ENCODE results near the gene ENPP5. TPM values are rescaled to one million over a fixed set of nuclear protein-coding genes. Genes with fewer than 3 reads are reported as not detected.
A peak's percentile ranks its signal among the peaks of the same experiment; 100 is the strongest.

ENPP5 gene, protein sequence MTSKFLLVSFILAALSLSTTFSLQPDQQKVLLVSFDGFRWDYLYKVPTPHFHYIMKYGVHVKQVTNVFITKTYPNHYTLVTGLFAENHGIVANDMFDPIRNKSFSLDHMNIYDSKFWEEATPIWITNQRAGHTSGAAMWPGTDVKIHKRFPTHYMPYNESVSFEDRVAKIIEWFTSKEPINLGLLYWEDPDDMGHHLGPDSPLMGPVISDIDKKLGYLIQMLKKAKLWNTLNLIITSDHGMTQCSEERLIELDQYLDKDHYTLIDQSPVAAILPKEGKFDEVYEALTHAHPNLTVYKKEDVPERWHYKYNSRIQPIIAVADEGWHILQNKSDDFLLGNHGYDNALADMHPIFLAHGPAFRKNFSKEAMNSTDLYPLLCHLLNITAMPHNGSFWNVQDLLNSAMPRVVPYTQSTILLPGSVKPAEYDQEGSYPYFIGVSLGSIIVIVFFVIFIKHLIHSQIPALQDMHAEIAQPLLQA
- total RNA-seq (2014; rRNA removed; shearing (Covaris generic); ENCODE audit: low replicate concordance): 0.22 TPM in 1 of 2 replicates, not detected in the other

DNA sequence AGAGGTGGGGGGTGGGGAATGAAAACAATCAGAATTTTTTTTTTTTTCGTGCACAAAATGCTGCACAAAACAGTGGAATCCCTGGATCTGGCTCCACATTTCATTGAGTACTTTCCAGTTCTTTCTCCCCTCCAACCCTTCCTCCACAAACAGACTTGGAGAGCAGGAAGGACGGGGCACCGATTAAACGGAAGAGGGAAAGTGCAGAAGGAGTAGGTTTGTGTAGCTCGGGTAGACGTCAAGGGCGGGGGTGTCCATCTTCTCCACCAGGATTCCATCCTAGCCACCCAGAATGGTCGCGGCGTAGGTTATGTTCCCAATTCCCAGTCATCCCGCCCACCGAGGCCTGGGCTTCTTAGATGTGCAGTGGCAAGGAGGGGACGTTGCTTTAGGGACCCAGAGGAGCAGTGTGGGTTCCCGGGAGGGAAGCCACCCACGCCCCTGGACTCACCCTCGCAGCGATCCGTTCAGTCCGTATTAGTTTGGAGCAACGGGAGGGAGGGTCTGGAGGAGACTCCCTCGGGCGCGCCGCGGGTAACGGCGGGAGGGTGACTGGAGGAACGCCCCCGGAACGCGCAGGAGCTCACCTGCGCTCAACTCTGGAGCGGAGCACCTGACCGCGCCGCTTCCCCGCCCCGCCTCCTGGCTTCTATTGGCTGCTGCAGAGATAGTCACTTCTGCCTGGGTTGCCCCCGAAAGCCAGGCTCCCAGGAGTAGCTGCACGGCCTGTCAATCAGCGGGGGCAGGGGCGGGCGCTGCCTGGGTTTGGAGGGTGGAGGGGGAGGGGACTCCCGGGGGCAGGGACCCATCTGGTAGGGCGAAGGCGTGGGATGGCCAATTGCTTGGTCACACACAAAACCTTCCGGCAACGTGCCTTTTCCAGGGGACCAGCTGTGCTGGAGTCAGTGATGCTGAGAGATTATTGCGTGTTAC is at the start of gene ENPP5:
TSS of gene ENPP5 (minus strand) at position 624 of the 933 bp plus-strand sequence. CDS start 2,718 bp downstream, outside the sequence.
- Histone ChIP-seq H3K36me3 (ENCODE audit: insufficient read depth, low read length) (no peaks in the 10 kb centered on the region), H3K4me2 (ENCODE audit: low read depth, low read length, poor library complexity, severe bottlenecking) (peak within 1 kb of the TSS; percentile 48), H3K27me3 (ENCODE audit: low read length) (no peaks in the 10 kb centered on the region), H3K9ac (ENCODE audit: low read length) (no peak within 1 kb of the TSS), H3K27ac (ENCODE audit: low read length) (no peak within 1 kb of the TSS), H3K79me2 (ENCODE audit: low read length) (no peaks in the 10 kb centered on the region), H3K4me3 (ENCODE audit: low read length) (peak within 1 kb of the TSS; percentile 47; the same call in 1 of the 2 replicates), H3K9me3 (ENCODE audit: low read length) (no peaks in the 10 kb centered on the region), H2AFZ (ENCODE audit: low read length) (no peak within 1 kb of the TSS), H3K4me1 (ENCODE audit: low read length) (peaks cover 3% of the 10 kb centered on the region), H4K20me1 (ENCODE audit: insufficient read depth, low read depth, low read length) (no peaks in the 10 kb centered on the region), H3K9me2 (replicated peaks; ENCODE audit: insufficient read depth, low read length) (no peaks in the 10 kb centered on the region)
- peak; percentile 59 for DNase-seq

DNA sequence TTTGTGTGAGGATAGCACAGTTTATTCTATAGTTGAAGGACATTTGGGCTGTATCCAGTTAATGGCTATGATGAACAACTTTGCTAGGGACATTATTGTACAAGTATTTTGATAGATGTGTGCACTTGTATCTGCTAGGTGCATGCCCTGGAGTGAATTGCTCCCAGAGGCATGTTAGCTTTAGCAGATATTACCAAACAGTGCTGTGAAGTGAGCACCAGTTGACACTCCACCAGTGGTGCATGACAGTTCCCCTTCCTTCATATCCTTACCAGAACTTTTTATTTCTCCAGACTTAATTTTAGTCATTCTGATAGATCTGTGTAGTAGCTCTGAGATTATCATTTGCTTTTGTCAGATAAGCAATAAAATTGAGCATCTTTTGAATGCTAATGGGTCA is 48.9 kb upstream of the ENPP5 start:
- Histone ChIP-seq H3K27me3 (ENCODE audit: low read length) (no peaks in the 10 kb centered on the region), H4K20me1 (ENCODE audit: insufficient read depth, low read depth, low read length) (no peaks in the 10 kb centered on the region), H3K9me2 (replicated peaks; ENCODE audit: insufficient read depth, low read length) (no peaks in the 10 kb centered on the region), H3K36me3 (ENCODE audit: insufficient read depth, low read length) (no peaks in the 10 kb centered on the region), H3K4me2 (ENCODE audit: low read depth, low read length, poor library complexity, severe bottlenecking) (peak overlapping the region; percentile 47), H3K4me1 (ENCODE audit: low read length) (peaks cover 35% of the 10 kb centered on the region), H3K9ac (ENCODE audit: low read length) (no peak overlapping the region), H3K79me2 (ENCODE audit: low read length) (no peaks in the 10 kb centered on the region), H2AFZ (ENCODE audit: low read length) (no peak overlapping the region), H3K27ac (ENCODE audit: low read length) (no peak overlapping the region; the same call in 1 of the 2 replicates), H3K9me3 (ENCODE audit: low read length) (no peaks in the 10 kb centered on the region), H3K4me3 (ENCODE audit: low read length) (no peak overlapping the region)
- peak; percentile 52 for DNase-seq

DNA sequence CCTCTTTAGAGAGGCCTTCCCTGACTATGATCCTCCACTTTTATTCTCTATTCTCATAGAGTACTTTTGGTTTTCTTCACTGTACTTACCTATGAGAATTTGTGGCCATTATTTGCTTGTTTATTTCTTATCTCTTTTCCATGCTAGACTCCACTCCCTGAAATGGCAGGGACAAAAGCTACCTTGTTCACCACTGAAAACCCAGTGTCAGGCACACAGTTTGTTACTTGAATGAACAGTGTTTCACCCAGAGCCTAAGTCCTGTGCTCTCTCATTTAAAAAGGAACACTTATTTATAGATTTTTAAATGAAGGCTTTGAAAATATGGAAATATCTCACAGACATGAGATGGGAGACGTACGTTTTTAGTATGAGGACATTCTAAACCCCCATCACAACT is 47.7 kb upstream of the ENPP5 start:
- no peaks in the 10 kb centered on the region for H3K27me3 ChIP-seq (ENCODE audit: low read length)
- H3K9ac ChIP-seq (ENCODE audit: low read length): no peak overlapping the region
- H3K79me2 ChIP-seq (ENCODE audit: low read length): no peaks in the 10 kb centered on the region
- no peaks in the 10 kb centered on the region for H3K9me3 ChIP-seq (ENCODE audit: low read length)
- no peaks in the 10 kb centered on the region for H3K9me2 ChIP-seq (replicated peaks; ENCODE audit: insufficient read depth, low read length)
- H4K20me1 ChIP-seq (ENCODE audit: insufficient read depth, low read depth, low read length): no peaks in the 10 kb centered on the region
- no peak overlapping the region for H2AFZ ChIP-seq (ENCODE audit: low read length)
- no peak overlapping the region for H3K4me3 ChIP-seq (ENCODE audit: low read length)
- H3K36me3 ChIP-seq (ENCODE audit: insufficient read depth, low read length): no peaks in the 10 kb centered on the region
- H3K4me1 ChIP-seq (ENCODE audit: low read length): peaks cover 35% of the 10 kb centered on the region
- DNase-seq: no peak
- H3K4me2 ChIP-seq (ENCODE audit: low read depth, low read length, poor library complexity, severe bottlenecking): no peak overlapping the region
- no peak overlapping the region for H3K27ac ChIP-seq (ENCODE audit: low read length)

DNA sequence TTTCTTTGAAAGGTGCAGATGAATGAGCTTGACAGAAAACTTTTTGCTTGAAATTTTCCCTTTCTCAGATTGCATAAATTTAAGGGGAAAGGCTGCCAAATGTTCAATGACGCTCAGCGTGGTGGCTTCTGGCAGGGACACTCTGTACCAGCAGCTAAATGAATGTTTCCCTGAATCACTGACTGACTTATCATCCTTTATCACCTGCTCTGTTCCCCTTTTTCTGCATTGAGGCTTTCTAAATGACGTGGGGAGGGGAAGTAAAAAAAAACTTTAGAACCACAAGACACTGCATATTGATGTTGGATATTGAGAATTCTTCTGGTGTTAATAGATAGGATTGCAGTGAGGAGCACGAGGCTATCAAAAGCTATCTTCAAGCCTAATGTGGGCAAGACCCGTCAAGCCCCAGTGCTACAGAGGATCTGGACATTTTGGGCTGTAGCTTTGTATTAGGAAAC is 46.9 kb upstream of the ENPP5 start:
- Histone ChIP-seq H3K9me3 (ENCODE audit: low read length) (no peaks in the 10 kb centered on the region), H3K27me3 (ENCODE audit: low read length) (no peaks in the 10 kb centered on the region), H3K79me2 (ENCODE audit: low read length) (no peaks in the 10 kb centered on the region), H3K9ac (ENCODE audit: low read length) (no peak overlapping the region), H3K36me3 (ENCODE audit: insufficient read depth, low read length) (no peaks in the 10 kb centered on the region), H3K4me2 (ENCODE audit: low read depth, low read length, poor library complexity, severe bottlenecking) (no peak overlapping the region), H3K9me2 (replicated peaks; ENCODE audit: insufficient read depth, low read length) (no peaks in the 10 kb centered on the region), H2AFZ (ENCODE audit: low read length) (no peak overlapping the region), H3K27ac (ENCODE audit: low read length) (no peak overlapping the region), H3K4me3 (ENCODE audit: low read length) (no peak overlapping the region), H4K20me1 (ENCODE audit: insufficient read depth, low read depth, low read length) (no peaks in the 10 kb centered on the region), H3K4me1 (ENCODE audit: low read length) (peaks cover 35% of the 10 kb centered on the region)
- DNase-seq: peak; percentile 54

DNA sequence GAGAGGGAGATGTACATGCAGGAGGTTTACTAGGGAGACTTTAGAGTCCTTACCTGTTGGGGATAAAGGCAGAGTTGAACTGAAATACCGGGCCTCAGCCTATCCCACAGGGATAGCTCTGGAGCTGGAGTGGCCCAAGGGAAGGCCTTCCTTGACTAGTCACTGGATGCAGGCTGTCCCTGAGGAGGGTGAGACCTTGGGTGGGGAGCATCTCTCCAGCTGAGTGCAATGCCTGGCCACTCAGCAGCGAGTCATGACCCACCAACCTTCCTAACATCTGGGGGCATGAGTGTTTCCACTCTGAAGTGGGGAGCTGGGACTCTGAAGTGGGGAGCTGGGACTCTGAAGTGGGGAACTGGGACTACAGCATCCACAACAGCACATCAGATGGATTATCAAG is 46.1 kb upstream of the ENPP5 start:
- H3K4me2 ChIP-seq (ENCODE audit: low read depth, low read length, poor library complexity, severe bottlenecking): no peak overlapping the region
- H3K9me3 ChIP-seq (ENCODE audit: low read length): no peaks in the 10 kb centered on the region
- no peaks in the 10 kb centered on the region for H3K79me2 ChIP-seq (ENCODE audit: low read length)
- no peak overlapping the region for H3K27ac ChIP-seq (ENCODE audit: low read length)
- no peak overlapping the region for H3K9ac ChIP-seq (ENCODE audit: low read length)
- no peaks in the 10 kb centered on the region for H3K36me3 ChIP-seq (ENCODE audit: insufficient read depth, low read length)
- H3K4me3 ChIP-seq (ENCODE audit: low read length): no peak overlapping the region
- H3K9me2 ChIP-seq (replicated peaks; ENCODE audit: insufficient read depth, low read length): no peaks in the 10 kb centered on the region
- H4K20me1 ChIP-seq (ENCODE audit: insufficient read depth, low read depth, low read length): no peaks in the 10 kb centered on the region
- H2AFZ ChIP-seq (ENCODE audit: low read length): no peak overlapping the region
- H3K4me1 ChIP-seq (ENCODE audit: low read length): peaks cover 35% of the 10 kb centered on the region
- no peaks in the 10 kb centered on the region for H3K27me3 ChIP-seq (ENCODE audit: low read length)
- no peak for DNase-seq

DNA sequence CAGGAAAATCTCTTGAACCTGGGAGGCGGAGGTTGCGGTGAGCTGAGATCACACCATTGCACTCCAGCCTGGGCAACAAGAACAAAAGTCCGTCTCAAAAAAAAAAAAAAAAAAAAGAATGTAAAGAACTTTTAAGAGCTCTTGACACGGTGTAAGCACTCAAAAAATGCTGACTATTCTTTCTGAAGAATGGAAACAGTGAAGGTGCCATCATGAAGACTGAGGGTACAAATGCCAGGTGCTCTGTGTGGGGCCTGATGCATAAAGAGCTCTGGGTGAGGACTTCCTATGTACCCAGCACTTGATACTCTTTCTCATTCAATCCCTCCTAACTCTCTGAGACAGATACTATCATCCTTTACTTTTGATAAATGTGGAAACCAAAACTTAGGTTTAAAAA is 45.0 kb upstream of the ENPP5 start:
- no peak overlapping the region for H2AFZ ChIP-seq (ENCODE audit: low read length)
- H3K9me2 ChIP-seq (replicated peaks; ENCODE audit: insufficient read depth, low read length): no peaks in the 10 kb centered on the region
- no peaks in the 10 kb centered on the region for H3K36me3 ChIP-seq (ENCODE audit: insufficient read depth, low read length)
- no peak overlapping the region for H3K27ac ChIP-seq (ENCODE audit: low read length)
- H3K4me1 ChIP-seq (ENCODE audit: low read length): peaks cover 27% of the 10 kb centered on the region
- H3K79me2 ChIP-seq (ENCODE audit: low read length): no peaks in the 10 kb centered on the region
- no peaks in the 10 kb centered on the region for H4K20me1 ChIP-seq (ENCODE audit: insufficient read depth, low read depth, low read length)
- H3K4me2 ChIP-seq (ENCODE audit: low read depth, low read length, poor library complexity, severe bottlenecking): no peak overlapping the region
- no peak overlapping the region for H3K4me3 ChIP-seq (ENCODE audit: low read length)
- DNase-seq: no peak
- no peaks in the 10 kb centered on the region for H3K27me3 ChIP-seq (ENCODE audit: low read length)
- H3K9me3 ChIP-seq (ENCODE audit: low read length): no peaks in the 10 kb centered on the region
- H3K9ac ChIP-seq (ENCODE audit: low read length): no peak overlapping the region

DNA sequence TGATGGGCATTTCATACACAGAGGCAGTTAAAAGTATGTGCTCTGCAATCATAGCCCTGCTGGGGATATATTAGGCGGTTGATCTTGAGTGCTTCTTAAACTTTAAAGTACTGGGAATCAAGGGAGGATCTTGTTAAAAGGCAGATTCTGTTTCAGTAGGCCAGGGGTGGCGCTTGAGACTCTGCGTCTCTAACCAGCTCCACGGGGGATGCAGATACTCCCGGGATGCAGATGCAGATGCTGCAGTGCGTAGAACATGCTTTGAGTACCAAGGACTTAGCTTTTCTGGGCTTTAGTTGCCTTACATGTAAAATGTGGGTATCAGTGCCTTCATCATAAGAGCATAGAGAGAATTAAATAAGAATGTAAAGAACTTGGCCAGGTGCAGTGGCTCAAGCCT is 44.4 kb upstream of the ENPP5 start:
- Histone ChIP-seq H3K27me3 (ENCODE audit: low read length) (no peaks in the 10 kb centered on the region), H3K9me2 (replicated peaks; ENCODE audit: insufficient read depth, low read length) (no peaks in the 10 kb centered on the region), H3K27ac (ENCODE audit: low read length) (no peak overlapping the region), H3K79me2 (ENCODE audit: low read length) (no peaks in the 10 kb centered on the region), H2AFZ (ENCODE audit: low read length) (no peak overlapping the region), H3K9me3 (ENCODE audit: low read length) (no peaks in the 10 kb centered on the region), H3K4me1 (ENCODE audit: low read length) (peaks cover 21% of the 10 kb centered on the region), H3K4me2 (ENCODE audit: low read depth, low read length, poor library complexity, severe bottlenecking) (no peak overlapping the region), H3K36me3 (ENCODE audit: insufficient read depth, low read length) (no peaks in the 10 kb centered on the region), H4K20me1 (ENCODE audit: insufficient read depth, low read depth, low read length) (no peaks in the 10 kb centered on the region), H3K9ac (ENCODE audit: low read length) (no peak overlapping the region), H3K4me3 (ENCODE audit: low read length) (no peak overlapping the region)
- no peak for DNase-seq

DNA sequence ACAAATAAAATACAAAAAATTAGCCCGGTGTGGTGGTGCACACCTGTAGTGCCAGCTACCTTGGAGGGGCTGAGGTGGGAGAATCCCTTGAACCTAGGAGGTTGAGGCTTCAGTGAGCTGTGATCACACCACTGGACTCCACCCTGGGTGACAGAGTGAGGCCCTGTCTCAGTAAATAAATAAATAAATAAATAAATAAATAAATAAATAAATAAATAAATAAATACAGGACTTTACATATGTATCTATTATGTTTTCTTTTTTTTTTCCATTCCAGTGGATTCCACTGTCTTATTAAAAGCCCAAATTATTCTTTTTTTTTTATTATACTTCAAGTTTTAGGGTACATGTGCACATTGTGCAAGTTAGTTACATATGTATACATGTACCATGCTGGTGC is 41.1 kb upstream of the ENPP5 start:
- no peak overlapping the region for H3K9ac ChIP-seq (ENCODE audit: low read length)
- no peaks in the 10 kb centered on the region for H4K20me1 ChIP-seq (ENCODE audit: insufficient read depth, low read depth, low read length)
- no peaks in the 10 kb centered on the region for H3K27me3 ChIP-seq (ENCODE audit: low read length)
- no peak overlapping the region for H3K4me3 ChIP-seq (ENCODE audit: low read length)
- no peak for DNase-seq
- H3K36me3 ChIP-seq (ENCODE audit: insufficient read depth, low read length): no peaks in the 10 kb centered on the region
- no peaks in the 10 kb centered on the region for H3K79me2 ChIP-seq (ENCODE audit: low read length)
- no peaks in the 10 kb centered on the region for H3K9me3 ChIP-seq (ENCODE audit: low read length)
- H3K9me2 ChIP-seq (replicated peaks; ENCODE audit: insufficient read depth, low read length): no peaks in the 10 kb centered on the region
- H2AFZ ChIP-seq (ENCODE audit: low read length): no peak overlapping the region
- no peak overlapping the region for H3K4me2 ChIP-seq (ENCODE audit: low read depth, low read length, poor library complexity, severe bottlenecking)
- no peaks in the 10 kb centered on the region for H3K4me1 ChIP-seq (ENCODE audit: low read length)
- no peak overlapping the region for H3K27ac ChIP-seq (ENCODE audit: low read length)
